HG03196 (cell line): ENCODE data around the gene ZNF761.
"Not testable (repeated sequence)": the region's sequence is repeated elsewhere in the genome, so short reads cannot be mapped to it uniquely, and the experiment has no call there.

Source experiments
- ATAC-seq: cut with Tn5 transposase; IDR thresholded peaks from one replicate; pipeline ENCODE4 v1.9.1; 2021; ENCODE audit not compliant: unreplicated experiment

The ZNF761 gene

GRCh38 chr19:53431399-53432087, at the start of gene ZNF761:
Gene ZNF761 (plus strand): TSS chr19:53431984. CDS start chr19:53447269, 15,285 bp downstream.
- peak; percentile 91 for ATAC-seq

GRCh38 chr19:53388168-53388567, 43.6 kb upstream of the ZNF761 start:
- no peak for ATAC-seq

GRCh38 chr19:53388904-53389303, 42.9 kb upstream of the ZNF761 start:
- no peak for ATAC-seq

- ATAC-seq: no peak
These were observed 42.2 kb upstream of the ZNF761 start for GRCh38 chr19:53389571-53389970.

GRCh38 chr19:53389978-53390377, 41.8 kb upstream of the ZNF761 start:
- no peak for ATAC-seq

- ATAC-seq: no peak
These were observed 37.2 kb upstream of the ZNF761 start for GRCh38 chr19:53394522-53394973.

GRCh38 chr19:53394974-53395839, 36.6 kb upstream of the ZNF761 start, which contains the start of gene ZNF765:
Gene ZNF765 (plus strand): TSS chr19:53395149. CDS start chr19:53398016, 2,867 bp downstream.
- ATAC-seq: peak; percentile 88

GRCh38 chr19:53395840-53396524, 35.8 kb upstream of the ZNF761 start:
- ATAC-seq: not testable (repeated sequence)

GRCh38 chr19:53396525-53396868, 35.3 kb upstream of the ZNF761 start:
- ATAC-seq: no peak

- ATAC-seq: not testable (repeated sequence)
These were observed 33.9 kb upstream of the ZNF761 start for GRCh38 chr19:53397918-53398317.

- ATAC-seq: no peak
These were observed 22.1 kb upstream of the ZNF761 start for GRCh38 chr19:53409505-53410204.

- ATAC-seq: not testable (repeated sequence)
These were observed 11.1 kb upstream of the ZNF761 start for GRCh38 chr19:53420520-53421315.

- ATAC-seq: no peak
These were observed 9.2 kb upstream of the ZNF761 start for GRCh38 chr19:53422551-53422950.

GRCh38 chr19:53423074-53423473, 8.7 kb upstream of the ZNF761 start:
- not testable (repeated sequence) for ATAC-seq

- ATAC-seq: not testable (repeated sequence)
These were observed 8.1 kb upstream of the ZNF761 start for GRCh38 chr19:53423680-53424079.

GRCh38 chr19:53424968-53425597, 6.7 kb upstream of the ZNF761 start:
- ATAC-seq: no peak

- peak; percentile 12 for ATAC-seq
These were observed 391 bp downstream of the ZNF761 start for GRCh38 chr19:53432088-53432661.

- not testable (repeated sequence) for ATAC-seq
These were observed 12.0 kb downstream of the ZNF761 start for GRCh38 chr19:53443809-53444208.

- not testable (repeated sequence) for ATAC-seq
These were observed 15.4 kb downstream of the ZNF761 start for GRCh38 chr19:53447196-53447595.
